Esophagus mucosa (tissue), 1 donor: Measurements from ENCODE around the gene POLRMT. TPM values are rescaled to one million over a fixed set of nuclear protein-coding genes. Genes with fewer than 3 reads are reported as not detected.

Source experiments
- ATAC-seq: fragments of 200-7000 bp; cut with Tn5 transposase; one replicate; pipeline ENCODE4 v1.9.1; 2020
- total RNA-seq: library from RNA; stranded (reverse); gene quantifications from one replicate; pipeline ENCODE4 v1.2.4, GENCODE V29; 2023
- donor health status: DM: yes; HTN: yes; CAD: no.

The POLRMT gene
- total RNA-seq, 1 donor from 2014 or later, result 24.5 TPM

DNA sequence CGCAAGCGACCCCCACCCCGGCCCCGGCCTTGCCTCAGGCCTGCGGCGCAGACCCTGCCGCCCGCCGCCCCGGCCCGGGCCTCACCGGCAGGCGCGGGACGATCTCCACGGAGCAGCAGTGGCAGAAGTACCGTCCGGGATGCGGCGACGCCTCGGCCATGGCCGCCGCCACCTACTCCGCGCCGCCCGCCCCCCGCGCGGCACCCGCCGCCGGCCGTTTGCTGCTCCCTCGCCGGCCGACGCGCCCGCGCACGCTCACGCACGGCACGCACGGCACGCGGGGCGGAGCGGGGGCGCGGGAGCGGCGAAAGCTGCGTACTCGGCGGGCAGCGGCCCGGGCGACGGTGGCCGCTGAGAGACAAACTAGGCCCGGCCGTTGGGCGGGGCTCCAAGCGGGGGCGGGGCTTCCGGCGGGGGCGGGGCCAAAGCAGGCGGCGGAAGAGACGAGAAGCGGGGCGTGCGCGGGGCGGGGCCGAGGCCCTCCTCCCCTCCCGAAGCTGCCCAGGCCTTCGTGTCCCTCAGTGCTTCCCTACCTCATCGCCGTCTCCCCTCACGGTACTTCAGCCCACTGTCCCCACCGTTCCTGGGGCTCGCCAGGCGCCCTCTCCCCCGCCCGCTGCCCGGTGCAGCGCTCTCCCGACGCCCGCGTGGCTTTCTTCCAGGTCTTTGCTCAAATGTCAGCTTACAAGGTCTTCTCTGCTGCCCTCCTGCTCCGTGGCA, 29.8 kb upstream of the POLRMT start, which contains the start of gene RNF126:
Gene RNF126, minus strand, starts transcription at position 253 of the 720 bp plus-strand sequence. Its CDS starts 93 bp downstream, at position 160.
- ATAC-seq, result peak; percentile 59

DNA sequence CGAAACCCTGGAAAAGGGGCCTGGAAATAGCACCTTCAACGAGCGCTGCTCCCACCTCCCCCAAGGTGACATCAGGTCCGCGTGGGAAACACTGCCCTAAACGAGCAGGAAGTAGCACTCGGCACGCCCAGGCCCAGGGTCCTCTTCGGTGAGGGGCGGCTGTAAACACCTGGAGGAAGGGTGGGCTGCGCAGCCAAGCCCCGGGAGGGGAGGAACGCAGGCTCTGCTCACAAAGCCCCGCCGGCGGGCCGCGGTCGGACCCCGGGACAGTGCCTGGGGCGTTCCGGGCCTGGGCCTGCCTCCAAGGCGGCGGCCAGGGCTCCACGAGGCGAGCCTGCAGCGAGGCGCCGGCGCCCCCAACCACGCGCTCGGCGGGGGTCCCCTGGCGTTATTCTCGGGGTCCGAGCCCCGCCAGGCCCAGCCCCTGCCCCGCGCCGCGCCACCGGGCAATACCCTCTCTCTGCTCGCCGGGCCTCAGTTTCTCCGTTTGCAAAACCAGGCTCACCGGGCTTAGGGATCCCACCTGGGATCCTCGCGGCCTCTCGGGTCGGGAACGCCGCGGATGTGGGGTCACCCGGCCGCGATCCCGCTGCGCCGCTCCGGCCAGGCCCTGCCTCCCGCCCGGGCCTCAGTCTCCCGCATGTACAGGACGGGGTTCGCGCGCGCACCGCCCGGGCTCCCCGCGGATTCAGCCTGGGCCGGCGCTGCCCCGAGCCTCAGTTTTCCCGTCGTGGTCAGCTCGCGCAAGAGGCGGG, 29.0 kb upstream of the POLRMT start:
- peak; percentile 17 for ATAC-seq

- peak; percentile 9 for ATAC-seq
Observed at GRCh38 chr19:661427-662196, 28.3 kb upstream of the POLRMT start.

DNA sequence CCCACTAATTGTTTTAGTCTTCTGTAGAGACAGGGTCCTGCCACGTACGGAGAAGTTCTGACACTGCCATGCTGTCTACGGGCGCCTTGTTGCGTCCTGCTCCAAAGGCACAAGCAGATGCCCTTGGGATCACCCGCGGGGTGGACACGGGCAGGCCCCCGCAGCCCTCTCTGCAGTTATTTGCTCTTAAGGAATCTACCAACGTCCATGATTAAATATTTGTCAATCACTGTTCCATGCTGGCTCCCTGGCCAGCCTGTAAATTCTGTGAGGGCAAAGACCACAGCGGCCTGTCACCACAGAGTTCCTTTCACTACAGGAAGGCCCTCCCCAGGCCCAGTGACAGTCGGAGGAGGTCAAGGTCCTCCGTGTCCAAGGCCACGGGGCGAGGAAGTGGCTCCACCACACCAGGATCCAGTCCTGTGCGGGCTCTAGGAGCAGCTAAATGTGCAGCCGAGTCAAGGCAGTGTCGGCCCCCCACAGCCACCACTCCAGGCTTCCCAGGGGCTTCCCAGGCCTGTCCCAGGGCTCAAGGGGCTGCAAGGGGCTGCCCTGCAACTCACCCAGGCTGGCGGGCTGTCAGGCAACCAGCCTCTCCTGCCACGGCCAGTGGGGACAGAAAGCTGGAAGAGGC, 27.6 kb upstream of the POLRMT start:
- no peak for ATAC-seq

GRCh38 chr19:658916-659839, 25.8 kb upstream of the POLRMT start:
- peak; percentile 74 for ATAC-seq

- ATAC-seq, result peak; percentile 35
Observed at GRCh38 chr19:658059-658839, 24.9 kb upstream of the POLRMT start.

DNA sequence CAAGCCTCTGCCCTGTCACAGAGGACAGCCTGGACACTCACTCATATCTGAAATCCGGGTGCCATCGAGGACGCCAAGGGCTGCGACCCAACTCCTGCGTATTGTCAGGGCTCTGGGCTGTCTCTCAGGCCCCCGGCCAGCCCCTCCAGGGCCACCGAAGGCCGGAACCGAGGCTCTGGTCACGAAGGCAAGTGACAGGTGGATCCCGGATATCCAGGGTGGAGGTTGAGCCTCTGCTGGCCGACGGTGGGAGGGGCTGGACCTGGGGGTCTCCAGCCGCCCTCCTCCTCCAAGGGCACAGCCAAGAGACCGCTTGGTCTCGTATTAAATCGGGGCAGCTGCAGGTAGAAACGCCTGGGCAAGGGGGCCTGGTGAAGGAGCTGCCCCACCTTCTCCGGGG, 24.3 kb upstream of the POLRMT start:
- ATAC-seq, result no peak

DNA sequence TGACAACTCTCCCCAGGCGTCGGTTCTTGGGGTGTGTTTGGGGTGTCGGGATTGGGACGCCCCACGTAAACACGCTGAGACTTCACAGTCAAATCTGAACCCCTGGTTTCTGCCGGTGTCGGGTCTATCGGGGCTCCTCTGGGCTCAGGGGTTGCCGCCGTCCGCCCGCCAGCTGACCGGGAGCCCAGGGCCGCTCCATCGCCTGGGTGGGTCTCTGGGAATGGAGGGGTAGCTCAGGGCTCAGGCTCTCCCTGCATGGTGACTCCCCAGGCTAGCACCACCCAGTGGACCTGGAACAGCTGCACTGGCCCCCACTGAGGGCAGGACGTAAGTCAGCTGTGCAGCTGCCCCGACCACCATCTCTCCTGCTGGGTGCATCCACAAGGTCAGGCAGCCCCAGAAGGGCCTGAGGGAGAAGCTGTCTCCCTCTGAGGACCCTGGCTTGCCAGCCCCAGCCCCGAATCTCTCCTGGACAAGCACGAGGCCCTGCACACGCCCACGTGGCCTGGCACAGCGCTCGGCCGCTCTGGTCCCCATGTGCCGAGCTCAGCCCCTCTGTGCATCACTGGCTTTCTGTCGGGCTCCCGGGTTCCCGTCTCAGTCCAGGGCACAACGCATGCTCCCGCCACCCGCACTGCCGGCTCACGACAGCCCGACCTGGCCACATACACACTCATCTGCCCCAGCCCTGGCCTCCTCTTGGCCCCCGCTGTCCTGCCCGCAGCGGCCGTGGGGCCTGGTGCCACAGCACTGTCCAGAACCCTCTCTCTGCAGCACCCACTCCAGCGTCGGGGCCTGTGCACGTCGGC, 23.6 kb upstream of the POLRMT start:
- ATAC-seq, result no peak

DNA sequence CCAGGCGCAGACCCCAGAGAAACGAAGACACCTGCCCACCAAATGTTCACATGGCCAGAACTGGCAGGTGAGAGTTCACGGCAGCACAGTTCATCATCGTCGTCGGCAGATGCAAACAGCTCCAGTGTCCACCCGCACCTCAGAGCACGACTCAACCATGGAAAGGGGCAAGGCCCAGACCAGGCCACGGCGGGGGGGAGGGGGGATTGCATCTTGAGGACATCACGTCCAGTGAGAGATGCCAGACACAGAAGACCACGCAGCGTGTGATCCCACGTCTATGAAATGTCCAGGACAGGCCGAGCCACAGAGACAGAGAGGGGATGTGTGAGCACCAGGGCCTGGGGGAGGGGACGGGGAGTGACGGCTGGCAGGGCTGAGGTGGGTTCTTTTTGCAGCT, 22.4 kb upstream of the POLRMT start:
- no peak for ATAC-seq

DNA sequence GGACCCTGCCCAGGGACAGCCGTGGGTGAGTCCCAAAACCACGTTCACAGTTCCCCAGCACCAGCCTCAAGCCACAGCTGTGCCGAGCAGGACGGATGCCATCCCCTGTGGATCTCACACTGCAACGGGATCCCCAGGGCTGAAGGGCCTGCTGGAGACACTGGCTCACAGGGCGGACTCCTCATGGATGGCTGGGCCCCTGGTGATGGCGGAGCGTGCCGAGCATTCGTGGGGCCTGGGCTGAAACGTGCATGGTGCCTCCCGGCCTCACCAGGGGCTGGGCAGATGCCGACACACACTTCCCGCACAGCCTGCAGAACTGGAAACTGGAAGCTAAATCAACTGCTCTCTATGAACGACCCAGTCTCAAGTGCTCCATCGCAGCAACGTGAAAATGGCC, 20.1 kb upstream of the POLRMT start:
- no peak for ATAC-seq

GRCh38 chr19:652467-653389, 19.4 kb upstream of the POLRMT start:
- no peak for ATAC-seq

DNA sequence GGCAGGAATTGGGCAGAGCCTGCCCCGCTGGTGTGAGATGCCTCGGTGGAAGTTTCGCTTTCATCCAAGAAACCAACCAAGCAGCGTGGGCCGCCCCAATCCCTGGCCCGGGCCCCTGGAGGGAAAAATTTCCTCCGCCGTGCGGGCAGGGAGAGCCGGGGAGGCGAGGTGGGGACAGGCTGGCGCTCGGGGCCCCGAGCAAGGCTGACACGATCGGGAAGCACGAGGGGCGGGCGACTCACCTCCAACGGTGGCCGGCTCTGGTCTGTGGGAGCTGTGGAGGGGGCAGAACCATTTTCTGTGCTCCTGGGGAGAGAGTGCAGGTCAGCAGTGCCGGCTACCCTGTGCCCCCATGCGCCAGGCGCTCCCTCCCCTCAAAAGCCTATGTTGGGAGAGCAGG, 18.7 kb upstream of the POLRMT start:
- no peak for ATAC-seq

DNA sequence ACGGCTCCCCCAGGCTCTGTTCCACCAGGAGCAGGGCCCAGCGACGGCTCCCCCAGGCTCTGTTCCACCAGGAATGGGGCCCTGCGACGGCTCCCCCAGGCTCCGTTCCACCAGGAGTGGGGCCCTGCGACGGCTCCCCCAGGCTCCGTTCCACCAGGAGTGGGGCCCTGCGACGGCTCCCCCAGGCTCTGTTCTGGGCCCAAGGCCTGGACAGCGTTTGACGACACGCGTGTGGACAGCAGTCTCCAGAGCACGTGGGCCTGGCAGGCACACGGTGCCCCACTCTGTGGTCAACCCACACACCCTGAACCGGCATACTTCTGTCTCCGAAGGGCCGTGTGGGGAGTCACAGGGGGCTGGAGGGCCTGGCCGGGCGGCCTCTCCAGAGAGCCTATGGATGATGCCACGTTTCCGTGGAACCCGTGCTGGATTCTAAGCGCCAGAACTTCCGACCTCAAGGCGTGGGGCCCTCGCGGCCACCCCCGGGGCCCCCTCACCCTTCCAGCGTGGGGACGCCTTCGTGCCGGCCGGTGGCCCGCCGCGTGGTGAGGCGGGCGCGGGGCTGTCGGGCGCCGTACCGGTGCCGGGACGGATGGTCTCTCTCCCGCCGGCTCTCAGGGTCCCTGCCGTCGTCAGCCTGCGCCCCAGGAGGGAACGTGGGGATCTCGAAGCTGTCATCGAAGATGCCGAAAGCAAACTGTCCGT, 17.9 kb upstream of the POLRMT start:
- ATAC-seq, result no peak

- no peak for ATAC-seq
Observed at GRCh38 chr19:650121-650520, 16.8 kb upstream of the POLRMT start.

DNA sequence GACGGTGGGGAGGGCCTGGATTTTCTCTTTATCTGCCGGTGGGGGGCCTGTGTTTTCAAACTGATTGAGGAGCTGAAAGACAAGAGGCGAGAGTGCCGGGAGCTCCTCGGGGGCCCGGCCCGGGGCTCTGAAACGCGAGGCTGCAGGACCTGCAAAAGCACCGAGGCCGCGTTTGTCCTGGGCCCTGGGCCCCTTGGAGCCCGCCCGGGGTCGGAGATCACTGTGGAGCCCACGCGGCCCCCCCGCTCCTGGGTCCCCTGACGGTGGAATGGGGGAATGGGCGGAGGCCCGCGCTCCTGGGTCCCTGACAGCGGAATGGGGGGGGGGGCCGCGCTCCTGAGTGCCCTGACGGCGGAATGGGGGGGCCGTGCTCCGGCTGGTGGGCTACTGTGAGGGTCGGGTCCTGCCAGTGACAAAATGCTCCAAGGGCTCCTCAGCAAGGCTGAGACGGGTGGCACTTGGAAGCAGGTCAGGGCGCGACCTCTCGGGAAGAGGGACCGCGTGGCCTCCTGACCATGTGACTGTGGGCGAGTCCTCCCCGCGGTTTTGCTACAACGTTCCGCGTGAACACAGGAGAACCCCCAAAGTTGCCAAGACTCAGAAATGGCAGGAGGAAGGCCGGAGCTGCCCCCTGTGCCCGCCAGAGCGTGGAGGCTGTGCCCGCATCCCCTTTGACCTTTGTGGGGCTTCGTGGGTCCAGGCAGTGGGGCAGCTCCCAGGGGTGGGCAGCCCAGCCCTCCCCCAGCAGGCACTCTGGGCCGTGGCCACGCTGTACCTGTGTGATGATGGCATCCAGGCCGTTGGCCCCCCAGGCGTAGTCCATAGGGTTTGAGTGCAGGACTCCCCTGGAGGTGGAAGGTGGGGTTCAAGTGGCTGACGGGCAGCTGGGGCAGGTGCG, 15.8 kb upstream of the POLRMT start:
- ATAC-seq, result no peak

- no peak for ATAC-seq
Observed at GRCh38 chr19:648305-648704, 15.0 kb upstream of the POLRMT start.
